ENCODE measurements around the gene ALPG.
"Not testable (repeated sequence)": the region's sequence is repeated elsewhere in the genome, so short reads cannot be mapped to it uniquely, and the experiment has no call there.

ALPG gene

DNA sequence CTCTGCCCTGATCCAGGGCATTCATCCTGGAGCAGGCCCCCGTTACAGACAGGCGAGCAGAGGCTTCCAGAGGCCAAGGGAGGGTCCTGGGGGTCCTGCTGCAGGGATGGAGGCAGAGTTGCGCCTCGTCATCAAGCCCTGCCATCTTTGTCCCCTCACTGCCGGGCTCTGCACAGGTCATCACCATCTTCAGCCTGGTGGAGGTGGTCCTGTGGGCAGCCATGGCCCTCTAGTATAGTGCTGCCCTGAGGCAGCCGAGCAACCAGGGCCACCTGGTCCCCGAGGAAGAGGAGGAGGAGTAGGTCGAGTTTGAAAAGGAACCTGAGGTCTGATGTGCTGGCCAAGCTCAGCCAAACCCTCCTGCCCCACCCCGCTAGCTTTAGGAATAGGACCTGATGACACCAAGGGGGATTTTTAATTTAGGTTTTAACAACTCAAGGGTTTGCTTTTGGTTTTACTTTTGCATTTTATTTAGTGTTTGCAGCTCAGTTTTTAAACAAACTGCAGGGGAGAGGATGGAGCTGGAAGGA lies 40.5 kb downstream of the ALPG start:
- Histone ChIP-seq H3K9ac (ENCODE audit: insufficient read length) (no peak overlapping the region), H3K27ac (no peak overlapping the region), H3K36me3 (ENCODE audit: insufficient read depth, low read length) (no peaks in the 10 kb centered on the region), H3K4me3 (no peak overlapping the region), H3K9me3 (ENCODE audit: low read depth, low read length) (no peaks in the 10 kb centered on the region)
- no peak for DNase-seq (ENCODE audit: low read depth, low spot score)
- TF ChIP-seq POLR2AphosphoS5 (IDR thresholded peaks at IDR 0.05; ENCODE audit: borderline replicate concordance, low read depth, low read length) = no peak
- no peak for TF ChIP-seq FOXP2 (optimal IDR thresholded peaks at IDR 0.05; ENCODE audit: control extremely low read depth, extremely low read length, insufficient read depth)

DNA sequence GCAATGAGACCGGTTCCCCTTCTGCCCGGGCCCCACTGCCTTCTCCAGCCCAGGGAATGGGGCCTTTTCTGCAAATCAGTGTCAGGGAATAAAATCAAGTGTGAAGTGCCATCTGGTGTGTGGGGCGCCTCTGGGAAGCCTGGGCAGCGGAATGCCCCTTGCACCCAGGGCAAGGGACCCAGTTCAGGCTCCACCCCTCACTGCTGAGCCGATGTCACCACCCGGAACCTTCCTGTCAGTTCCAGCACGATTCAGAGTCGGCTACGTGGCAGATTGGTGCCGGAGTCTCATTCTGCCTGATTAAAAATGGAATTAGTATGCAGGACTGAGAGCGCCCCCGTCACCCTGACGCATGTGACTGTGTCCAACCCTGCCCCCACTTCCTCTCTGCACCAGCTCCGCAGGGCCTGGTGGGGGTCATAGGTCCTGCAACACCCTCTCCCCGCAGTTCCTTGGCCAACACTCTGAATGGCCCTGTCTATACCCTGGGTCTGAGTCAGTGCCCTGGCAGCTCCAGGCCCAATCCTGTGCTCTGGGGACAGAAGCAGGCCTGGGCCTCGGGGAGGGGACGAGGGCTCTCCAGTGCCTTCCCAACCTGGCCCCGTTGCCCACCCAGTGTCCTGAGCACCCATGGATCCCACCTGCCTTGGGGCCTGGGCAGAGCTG lies 41.1 kb downstream of the ALPG start:
- Histone ChIP-seq H3K4me3 (no peak overlapping the region), H3K27ac (no peak overlapping the region), H3K9ac (ENCODE audit: insufficient read length) (no peak overlapping the region), H3K9me3 (ENCODE audit: low read depth, low read length) (no peaks in the 10 kb centered on the region), H3K36me3 (ENCODE audit: insufficient read depth, low read length) (no peaks in the 10 kb centered on the region)
- no peak for DNase-seq (ENCODE audit: low read depth, low spot score)
- TF ChIP-seq FOXP2 (optimal IDR thresholded peaks at IDR 0.05; ENCODE audit: control extremely low read depth, extremely low read length, insufficient read depth) (no peak), EZH2 (IDR thresholded peaks at IDR 0.05) (no peak), POLR2AphosphoS5 (IDR thresholded peaks at IDR 0.05; ENCODE audit: borderline replicate concordance, low read depth, low read length) (no peak)

DNA sequence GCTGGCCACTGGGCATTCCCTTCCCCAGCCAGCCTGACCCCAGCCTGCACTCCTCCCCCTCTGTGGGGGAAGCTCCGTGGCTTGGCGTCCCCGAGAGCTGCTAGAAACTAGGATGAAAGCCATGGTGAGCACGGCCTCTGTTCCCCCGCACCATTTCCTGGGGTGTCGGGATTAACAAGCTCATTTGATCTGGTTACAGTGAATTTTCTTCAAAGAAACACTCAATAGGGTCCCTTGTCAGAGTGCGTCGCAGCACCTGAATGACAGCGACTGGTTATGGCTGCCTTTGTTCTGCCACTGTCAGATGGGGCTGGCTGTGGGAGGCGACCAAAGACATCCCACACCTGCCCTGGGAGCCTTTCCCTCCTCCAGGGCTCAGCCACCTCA lies 41.7 kb downstream of the ALPG start:
- no peaks in the 10 kb centered on the region for H3K36me3 ChIP-seq (ENCODE audit: insufficient read depth, low read length)
- DNase-seq (ENCODE audit: low read depth, low spot score) = no peak
- TF ChIP-seq EZH2 (IDR thresholded peaks at IDR 0.05) = no peak
- no peak for TF ChIP-seq FOXP2 (optimal IDR thresholded peaks at IDR 0.05; ENCODE audit: control extremely low read depth, extremely low read length, insufficient read depth)
- no peak for TF ChIP-seq POLR2AphosphoS5 (IDR thresholded peaks at IDR 0.05; ENCODE audit: borderline replicate concordance, low read depth, low read length)
- no peaks in the 10 kb centered on the region for H3K9me3 ChIP-seq (ENCODE audit: low read depth, low read length)
- H3K4me3 ChIP-seq = no peak overlapping the region
- H3K27ac ChIP-seq = no peak overlapping the region
- H3K9ac ChIP-seq (ENCODE audit: insufficient read length) = no peak overlapping the region

DNA sequence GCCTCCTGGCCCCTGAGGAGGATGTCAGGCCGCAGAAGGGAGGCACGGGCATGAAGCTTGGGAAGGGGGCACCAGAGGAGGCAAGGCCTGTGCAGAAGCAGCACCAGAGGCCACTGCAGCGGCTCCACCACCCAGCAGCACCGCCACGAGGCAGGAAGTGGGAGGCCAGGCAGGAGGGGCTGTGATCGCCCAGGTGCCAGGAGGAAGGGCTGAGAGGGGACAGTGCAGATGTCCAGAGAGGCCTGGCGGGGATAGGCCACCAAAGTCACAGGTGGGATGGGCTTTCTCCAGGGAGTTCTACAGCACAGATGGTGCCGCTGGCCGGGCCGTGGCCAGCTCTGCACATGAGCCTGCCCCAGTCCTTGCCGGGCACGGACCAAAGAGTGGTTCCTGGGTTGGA lies 43.3 kb downstream of the ALPG start:
- no peak for TF ChIP-seq FOXP2 (optimal IDR thresholded peaks at IDR 0.05; ENCODE audit: control extremely low read depth, extremely low read length, insufficient read depth)
- Histone ChIP-seq H3K9me3 (ENCODE audit: low read depth, low read length) (no peaks in the 10 kb centered on the region), H3K27ac (no peak overlapping the region), H3K9ac (ENCODE audit: insufficient read length) (no peak overlapping the region), H3K4me3 (no peak overlapping the region), H3K36me3 (ENCODE audit: insufficient read depth, low read length) (no peaks in the 10 kb centered on the region)
- DNase-seq (ENCODE audit: low read depth, low spot score) = no peak

DNA sequence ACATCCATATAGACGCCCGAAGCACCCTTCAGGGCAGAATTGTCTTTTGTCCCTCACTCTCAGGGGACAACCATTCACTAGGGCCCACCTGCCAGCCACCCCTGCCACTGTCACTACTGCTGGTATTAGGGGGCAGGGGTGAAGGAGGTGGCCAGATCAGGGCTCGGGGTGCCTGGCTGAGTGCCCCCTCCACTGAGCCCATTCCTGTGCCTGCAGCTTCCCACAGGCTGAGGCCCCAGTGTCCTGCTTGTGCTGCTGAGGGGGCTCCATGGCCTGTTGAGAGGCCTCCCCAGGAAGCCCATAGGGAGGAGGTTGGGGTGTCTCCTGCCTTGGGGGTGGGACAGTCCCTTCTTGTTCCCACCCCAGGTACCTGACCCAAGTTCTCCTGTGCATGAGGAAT lies 45.0 kb downstream of the ALPG start:
- H3K36me3 ChIP-seq (ENCODE audit: insufficient read depth, low read length); H3K27ac ChIP-seq; H3K4me3 ChIP-seq; H3K9me3 ChIP-seq (ENCODE audit: low read depth, low read length); DNase-seq (ENCODE audit: low read depth, low spot score); H3K9ac ChIP-seq (ENCODE audit: insufficient read length): not testable (repeated sequence)

DNA sequence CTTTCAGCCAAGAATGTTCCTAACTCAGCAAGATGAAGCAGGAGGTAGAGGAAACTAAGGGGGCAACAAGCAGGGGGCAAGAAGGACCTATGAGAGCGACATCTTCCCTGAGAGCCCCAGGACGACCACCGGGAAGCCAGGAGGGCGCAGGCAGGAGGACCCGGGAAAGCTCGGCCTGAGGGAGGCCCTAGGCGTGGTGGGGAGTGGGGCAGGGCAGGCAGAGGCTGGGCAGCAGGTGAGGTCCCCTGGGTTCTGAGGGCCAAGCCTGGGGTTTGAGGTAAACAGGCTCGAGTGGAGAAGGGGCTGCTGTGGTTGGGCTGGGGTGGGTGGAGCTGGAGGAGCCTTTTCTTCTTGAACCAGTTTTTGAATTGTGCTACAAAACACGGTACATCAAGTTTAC lies 48.0 kb downstream of the ALPG start:
- H3K27ac ChIP-seq = no peak overlapping the region
- TF ChIP-seq EZH2 (IDR thresholded peaks at IDR 0.05) (no peak), FOXP2 (optimal IDR thresholded peaks at IDR 0.05; ENCODE audit: control extremely low read depth, extremely low read length, insufficient read depth) (no peak), POLR2AphosphoS5 (IDR thresholded peaks at IDR 0.05; ENCODE audit: borderline replicate concordance, low read depth, low read length) (no peak)
- no peak overlapping the region for H3K4me3 ChIP-seq
- H3K9ac ChIP-seq (ENCODE audit: insufficient read length) = no peak overlapping the region
- no peak for DNase-seq (ENCODE audit: low read depth, low spot score)
- no peaks in the 10 kb centered on the region for H3K9me3 ChIP-seq (ENCODE audit: low read depth, low read length)
- no peaks in the 10 kb centered on the region for H3K36me3 ChIP-seq (ENCODE audit: insufficient read depth, low read length)

DNA sequence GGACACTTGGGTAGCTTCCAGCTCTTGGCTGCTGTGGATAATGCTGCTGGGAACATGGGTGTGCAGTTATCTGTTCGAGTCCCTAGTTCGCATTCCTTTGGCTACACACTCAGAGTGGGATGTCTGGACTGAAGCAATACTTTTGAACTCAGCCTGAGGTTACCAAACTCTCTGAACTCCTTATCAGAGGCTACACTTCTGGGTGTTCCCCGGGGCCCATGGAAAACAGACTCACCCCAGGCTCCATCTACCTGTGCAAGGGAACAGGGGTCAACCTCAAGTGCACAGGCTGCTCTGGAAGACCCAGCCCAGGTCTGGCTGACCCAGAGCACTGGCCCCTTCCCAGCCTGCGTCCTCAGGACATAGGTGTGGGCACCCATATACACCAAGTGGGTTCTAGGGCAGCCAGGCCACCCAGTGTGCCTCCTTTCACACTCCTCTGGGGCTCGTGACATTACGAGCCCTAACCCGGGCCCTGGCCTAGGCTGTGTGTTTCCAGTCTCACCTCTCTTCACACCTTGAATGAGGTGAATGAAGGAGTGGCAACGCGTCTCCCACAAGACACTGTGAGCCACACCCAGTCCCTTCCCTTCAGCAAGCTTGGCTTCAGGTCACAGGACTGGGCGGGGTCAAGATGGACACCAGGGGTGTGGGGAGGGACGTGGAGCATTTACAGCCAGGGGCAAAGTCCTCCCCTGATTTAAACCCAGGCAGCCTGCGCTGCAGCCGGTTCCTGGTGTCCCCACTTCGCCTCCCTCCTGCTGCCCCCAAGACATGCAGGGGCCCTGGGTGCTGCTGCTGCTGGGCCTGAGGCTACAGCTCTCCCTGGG lies 49.0 kb downstream of the ALPG start, which contains the start of gene ALPI:
Gene ALPI, plus strand, starts transcription at position 728 of the 830 bp plus-strand sequence. Its CDS starts 47 bp downstream, at position 775.
- DNase-seq (ENCODE audit: low read depth, low spot score) = no peak
- TF ChIP-seq EZH2 (IDR thresholded peaks at IDR 0.05) (no peak), FOXP2 (optimal IDR thresholded peaks at IDR 0.05; ENCODE audit: control extremely low read depth, extremely low read length, insufficient read depth) (no peak), POLR2AphosphoS5 (IDR thresholded peaks at IDR 0.05; ENCODE audit: borderline replicate concordance, low read depth, low read length) (no peak)
- H3K36me3 ChIP-seq (ENCODE audit: insufficient read depth, low read length) = no peaks in the 10 kb centered on the region

DNA sequence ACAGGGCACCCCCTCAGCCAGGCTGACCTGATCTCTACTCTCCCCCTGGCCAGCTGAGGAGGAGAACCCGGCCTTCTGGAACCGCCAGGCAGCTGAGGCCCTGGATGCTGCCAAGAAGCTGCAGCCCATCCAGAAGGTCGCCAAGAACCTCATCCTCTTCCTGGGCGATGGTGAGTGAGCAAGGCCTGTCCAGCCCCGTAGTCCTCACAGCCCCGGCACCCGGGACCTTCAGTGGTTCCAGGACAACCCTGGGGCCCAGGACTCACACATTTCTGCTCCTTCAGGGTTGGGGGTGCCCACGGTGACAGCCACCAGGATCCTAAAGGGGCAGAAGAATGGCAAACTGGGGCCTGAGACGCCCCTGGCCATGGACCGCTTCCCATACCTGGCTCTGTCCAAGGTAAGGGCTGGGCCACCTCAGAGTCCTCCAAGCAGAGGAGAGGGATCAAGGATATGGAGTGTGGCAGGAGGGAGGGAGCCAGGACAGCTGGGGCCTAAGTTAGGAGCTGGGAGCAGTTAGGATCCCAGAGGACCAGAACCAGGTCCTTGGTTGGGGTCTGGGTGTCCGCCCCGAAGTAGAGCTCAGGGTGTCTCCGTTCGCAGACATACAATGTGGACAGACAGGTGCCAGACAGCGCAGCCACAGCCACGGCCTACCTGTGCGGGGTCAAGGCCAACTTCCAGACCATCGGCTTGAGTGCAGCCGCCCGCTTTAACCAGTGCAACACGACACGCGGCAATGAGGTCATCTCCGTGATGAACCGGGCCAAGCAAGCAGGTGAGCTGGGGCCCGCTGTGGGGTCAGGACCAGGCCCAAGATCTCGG lies 49.9 kb downstream of the ALPG start:
- Histone ChIP-seq H3K36me3 (ENCODE audit: insufficient read depth, low read length) (no peaks in the 10 kb centered on the region), H3K27ac (no peak overlapping the region), H3K9ac (ENCODE audit: insufficient read length) (no peak overlapping the region), H3K4me3 (no peak overlapping the region), H3K9me3 (ENCODE audit: low read depth, low read length) (no peaks in the 10 kb centered on the region)
- TF ChIP-seq FOXP2 (optimal IDR thresholded peaks at IDR 0.05; ENCODE audit: control extremely low read depth, extremely low read length, insufficient read depth) = no peak
- TF ChIP-seq EZH2 (IDR thresholded peaks at IDR 0.05) = no peak
- TF ChIP-seq POLR2AphosphoS5 (IDR thresholded peaks at IDR 0.05; ENCODE audit: borderline replicate concordance, low read depth, low read length) = no peak
- DNase-seq (ENCODE audit: low read depth, low spot score) = no peak

More for the DNA sequence above, 49.0 kb downstream of the ALPG start, which contains the start of gene ALPI:
- Histone ChIP-seq H3K9me3 (ENCODE audit: low read depth, low read length) (no peaks in the 10 kb centered on the region), H3K9ac (ENCODE audit: insufficient read length) (no peak within 1 kb of the TSS), H3K4me3 (no peak within 1 kb of the TSS), H3K27ac (no peak within 1 kb of the TSS)

Data from SK-N-MC (cell line).